ENCODE results near the gene DDX28. TPM values are rescaled to one million over a fixed set of nuclear protein-coding genes. Genes with fewer than 3 reads are reported as not detected.

DDX28 gene
- total RNA-seq, 1 donor, result 9.9 TPM

- TF ChIP-seq CTCF (IDR thresholded peaks at IDR 0.05; ENCODE audit: insufficient read depth, low read length), result no peak
- DNase-seq (ENCODE audit: low read depth), result no peak
- no peak overlapping the region for H3K4me3 ChIP-seq (ENCODE audit: low read depth, low read length)
Observed at GRCh38 chr16:68069511-68070248, 46.6 kb upstream of the DDX28 start.

- DNase-seq (ENCODE audit: low read depth), result no peak
- no peak overlapping the region for H3K4me3 ChIP-seq (ENCODE audit: low read depth, low read length)
- no peak for TF ChIP-seq CTCF (IDR thresholded peaks at IDR 0.05; ENCODE audit: insufficient read depth, low read length)
Observed at GRCh38 chr16:68068926-68069325, 45.9 kb upstream of the DDX28 start.

- TF ChIP-seq CTCF (IDR thresholded peaks at IDR 0.05; ENCODE audit: insufficient read depth, low read length), result no peak
- H3K4me3 ChIP-seq (ENCODE audit: low read depth, low read length), result no peak overlapping the region
Observed at GRCh38 chr16:68066763-68067162, 43.7 kb upstream of the DDX28 start.

GRCh38 chr16:68065716-68066305 lies 42.8 kb upstream of the DDX28 start:
- no peak overlapping the region for H3K4me3 ChIP-seq (ENCODE audit: low read depth, low read length)
- peak; percentile 97 for DNase-seq (ENCODE audit: low read depth)
- peak; percentile 6 for TF ChIP-seq CTCF (IDR thresholded peaks at IDR 0.05; ENCODE audit: insufficient read depth, low read length)

More at GRCh38 chr16:68066763-68067162, 43.7 kb upstream of the DDX28 start:
- no peak for DNase-seq (ENCODE audit: low read depth)

GRCh38 chr16:68064791-68065365 lies 41.8 kb upstream of the DDX28 start:
- DNase-seq (ENCODE audit: low read depth), result peak; percentile 95
- peak; percentile 89 for TF ChIP-seq CTCF (IDR thresholded peaks at IDR 0.05; ENCODE audit: insufficient read depth, low read length)
- H3K4me3 ChIP-seq (ENCODE audit: low read depth, low read length), result no peak overlapping the region

- no peak for TF ChIP-seq CTCF (IDR thresholded peaks at IDR 0.05; ENCODE audit: insufficient read depth, low read length)
- DNase-seq (ENCODE audit: low read depth), result no peak
- no peak overlapping the region for H3K4me3 ChIP-seq (ENCODE audit: low read depth, low read length)
Observed at GRCh38 chr16:68062910-68063393, 39.9 kb upstream of the DDX28 start.
